ENCODE results near the gene CES4A.

CES4A gene

GRCh38 chr16:67050796-67051195 is 62.4 kb downstream of the CES4A start:
- DNase-seq (ENCODE audit: low spot score), result no peak

- DNase-seq (ENCODE audit: low spot score), result no peak
Measured at GRCh38 chr16:67052399-67052798, 64.0 kb downstream of the CES4A start.

- DNase-seq (ENCODE audit: low spot score), result no peak
Measured at GRCh38 chr16:67053767-67054334, 65.5 kb downstream of the CES4A start.

- DNase-seq (ENCODE audit: low spot score), result no peak
Measured at GRCh38 chr16:67054901-67055300, 66.5 kb downstream of the CES4A start.

GRCh38 chr16:67055712-67056487 is 67.5 kb downstream of the CES4A start:
- no peak for DNase-seq (ENCODE audit: low spot score)

Small RNA genes lying within 50 kb of the gene (small RNA-seq; reads per million reads assigned to genes)
- 0 to 0.04 reads per million in 2 experiments for gene RN7SL543P
